Smooth muscle cell (in vitro differentiated cells): Measurements from ENCODE around the gene DLK1. TPM values are rescaled to one million over a fixed set of nuclear protein-coding genes. Genes with fewer than 3 reads are reported as not detected.

Source experiments
- DNase-seq: peaks from one replicate; lab custom pipeline; 2025; ENCODE audit not compliant: unreplicated experiment; lab: John Stamatoyannopoulos, UW
- H2AFZ ChIP-seq: fragments of 200-600 bp; sonication (generic); 2 replicates; pipeline ENCODE4 v1.6.0; 2016; ENCODE audit warnings: antibody characterized with exemption, low read depth, mild to moderate bottlenecking
- H3F3A ChIP-seq: fragments of 200-600 bp; sonication (generic); 2 replicates; pipeline ENCODE4 v1.6.0; 2017; ENCODE audit warnings: antibody characterized with exemption, low read depth
- H3K27ac ChIP-seq: fragments of 200-600 bp; sonication (generic); 2 replicates; pipeline ENCODE4 v1.5.1; 2016; ENCODE audit warnings: low read depth, mild to moderate bottlenecking
- H3K27me3 ChIP-seq: fragments of 200-600 bp; sonication (generic); 2 replicates; pipeline ENCODE4 v1.6.1; 2016; ENCODE audit warnings: low read depth, mild to moderate bottlenecking
- H3K36me3 ChIP-seq: fragments of 200-600 bp; sonication (generic); 2 replicates; pipeline ENCODE4 v1.5.1; 2016; ENCODE audit warnings: low read depth
- H3K4me1 ChIP-seq: fragments of 200-600 bp; sonication (generic); 2 replicates; pipeline ENCODE4 v1.5.1; 2016; ENCODE audit warnings: low read depth
- H3K4me2 ChIP-seq: fragments of 200-600 bp; sonication (generic); 2 replicates; pipeline ENCODE4 v1.6.0; 2016; ENCODE audit warnings: mild to moderate bottlenecking
- H3K4me3 ChIP-seq: fragments of 200-600 bp; sonication (generic); 2 replicates; pipeline ENCODE4 v1.5.1; 2016; ENCODE audit warnings: mild to moderate bottlenecking
- H3K79me2 ChIP-seq: fragments of 200-600 bp; sonication (generic); 2 replicates; pipeline ENCODE4 v1.6.0; 2016; ENCODE audit warnings: low read depth, mild to moderate bottlenecking
- H3K9ac ChIP-seq: fragments of 200-600 bp; sonication (generic); 2 replicates; pipeline ENCODE4 v1.6.0; 2016; ENCODE audit warnings: low read depth
- H3K9me3 ChIP-seq: fragments of 200-600 bp; sonication (generic); replicated peaks from 2 replicates; pipeline ENCODE4 v1.5.1; 2016; ENCODE audit warnings: low read depth
- H4K20me1 ChIP-seq: fragments of 200-600 bp; sonication (generic); 2 replicates; pipeline ENCODE4 v1.6.0; 2016; ENCODE audit warnings: low read depth
- CTCF ChIP-seq: fragments of 200-600 bp; sonication (generic); IDR thresholded peaks from 2 replicates; pipeline ENCODE4 v1.5.1; 2017; ENCODE audit warnings: borderline replicate concordance, mild to moderate bottlenecking, antibody characterized with exemption; ENCODE audit not compliant: insufficient read depth, poor library complexity, severe bottlenecking
- WGBS: methylation state at CpG from one replicate; pipeline ENCODE4 v1.1.7; 2016; ENCODE audit warnings: low lambda C conversion rate; 5-methylcytosine and 5-hydroxymethylcytosine counted together
- polyA plus RNA-seq: library from polyadenylated mRNA; unstranded; fragments of >200 nt; fragmentation: Nextera tagmentation; extraction: Ambion mirVana; gene quantifications from 2 replicates; pipeline ENCODE4 v1.2.1, GENCODE V29; 2016
- total RNA-seq: library from RNA; depleted of rRNA; stranded (reverse); fragments of >200 nt; gene quantifications from 2 replicates; pipeline ENCODE4 v1.2.3, GENCODE V29; 2014

DLK1 gene
- total and polyA plus RNA-seq, 2 experiments from 2014 or later: 3,515 to 15,731 TPM

GRCh38 chr14:100749967-100750597 lies 23.4 kb downstream of the DLK1 start:
- H3F3A ChIP-seq: no peaks in the 10 kb centered on the region
- H3K4me3 ChIP-seq: no peak overlapping the region
- no peak for DNase-seq
- H2AFZ ChIP-seq: no peak overlapping the region
- no peak overlapping the region for H3K27ac ChIP-seq
- H3K27me3 ChIP-seq: no peaks in the 10 kb centered on the region
- no peaks in the 10 kb centered on the region for H3K4me1 ChIP-seq
- H3K9ac ChIP-seq: no peak overlapping the region
- H3K36me3 ChIP-seq: no peaks in the 10 kb centered on the region
- H3K79me2 ChIP-seq: no peaks in the 10 kb centered on the region
- no peaks in the 10 kb centered on the region for H4K20me1 ChIP-seq
- 96% methylated on average over 10 of the region's 10 CpGs for WGBS
- no peak overlapping the region for H3K4me2 ChIP-seq
- H3K9me3 ChIP-seq: no peaks in the 10 kb centered on the region
- no peak for TF ChIP-seq CTCF

- Histone ChIP-seq H3K4me1 (no peaks in the 10 kb centered on the region), H3K79me2 (no peaks in the 10 kb centered on the region), H3K4me2 (no peak overlapping the region), H3K27ac (no peak overlapping the region), H3F3A (no peaks in the 10 kb centered on the region), H4K20me1 (no peaks in the 10 kb centered on the region), H3K36me3 (no peaks in the 10 kb centered on the region), H2AFZ (no peak overlapping the region), H3K4me3 (no peak overlapping the region), H3K9ac (no peak overlapping the region), H3K9me3 (no peaks in the 10 kb centered on the region), H3K27me3 (no peaks in the 10 kb centered on the region)
- 92% methylated on average over 16 of the region's 17 CpGs for WGBS
- no peak for DNase-seq
- TF ChIP-seq CTCF: no peak
Observed at GRCh38 chr14:100750762-100751699, 24.3 kb downstream of the DLK1 start.

GRCh38 chr14:100754020-100754419 lies 27.3 kb downstream of the DLK1 start:
- Histone ChIP-seq H3K4me3 (no peak overlapping the region), H3F3A (no peaks in the 10 kb centered on the region), H4K20me1 (no peaks in the 10 kb centered on the region), H3K4me2 (no peak overlapping the region), H3K9ac (no peak overlapping the region), H3K4me1 (no peaks in the 10 kb centered on the region), H3K9me3 (no peaks in the 10 kb centered on the region), H3K27me3 (no peaks in the 10 kb centered on the region), H2AFZ (no peak overlapping the region), H3K79me2 (no peaks in the 10 kb centered on the region), H3K27ac (no peak overlapping the region), H3K36me3 (no peaks in the 10 kb centered on the region)
- 50% methylated on average over 1 of the region's 1 CpG for WGBS
- TF ChIP-seq CTCF: no peak
- DNase-seq: no peak
